Measurements from ENCODE around the gene PNPLA7.

The PNPLA7 gene

DNA sequence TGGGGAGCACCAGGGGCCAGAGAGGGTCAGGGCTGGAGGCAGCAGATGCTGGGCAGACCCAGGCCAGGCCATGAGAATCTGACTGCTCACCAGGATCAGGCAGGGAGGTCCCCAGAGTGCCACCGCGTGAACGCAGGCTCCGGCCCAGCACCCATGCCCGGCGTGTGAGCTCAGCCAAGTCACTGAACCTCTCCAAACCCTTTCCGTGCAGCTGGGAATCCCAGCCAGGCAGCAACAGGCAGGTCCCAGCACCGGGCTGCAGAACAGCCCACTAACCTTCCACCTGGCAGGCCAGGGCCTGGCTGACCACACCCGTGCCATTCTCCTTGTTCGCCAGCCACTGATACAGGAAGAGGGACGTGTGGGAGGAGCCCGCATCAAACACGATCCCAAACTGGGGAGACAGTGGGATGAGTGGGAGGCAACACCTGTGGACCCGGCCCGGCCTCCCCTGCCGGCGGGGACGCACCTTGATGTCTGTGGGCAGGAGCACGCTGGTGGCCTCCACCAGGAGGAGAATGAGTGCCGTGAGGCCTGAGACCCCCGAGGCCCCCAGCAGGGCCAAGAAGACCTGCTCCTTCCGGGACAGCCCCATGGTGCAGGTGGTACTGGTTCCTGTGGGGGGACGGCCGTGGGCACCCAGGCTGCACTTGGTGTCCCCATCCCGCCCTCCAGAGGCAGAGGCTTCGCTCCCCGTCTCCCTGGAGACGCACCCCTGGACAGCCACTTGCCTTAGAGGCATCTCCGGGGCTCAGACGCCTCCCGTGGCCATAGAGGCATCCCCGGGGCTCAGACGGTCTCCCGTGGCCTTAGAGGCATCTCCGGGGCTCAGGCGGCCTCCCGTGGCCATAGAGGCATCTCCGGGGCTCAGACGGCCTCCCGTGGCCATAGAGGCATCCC lies 112.3 kb downstream of the PNPLA7 start:
- no peak for DNase-seq (ENCODE audit: low read depth in 2 of 3, low spot score in 2 of 3)

DNA sequence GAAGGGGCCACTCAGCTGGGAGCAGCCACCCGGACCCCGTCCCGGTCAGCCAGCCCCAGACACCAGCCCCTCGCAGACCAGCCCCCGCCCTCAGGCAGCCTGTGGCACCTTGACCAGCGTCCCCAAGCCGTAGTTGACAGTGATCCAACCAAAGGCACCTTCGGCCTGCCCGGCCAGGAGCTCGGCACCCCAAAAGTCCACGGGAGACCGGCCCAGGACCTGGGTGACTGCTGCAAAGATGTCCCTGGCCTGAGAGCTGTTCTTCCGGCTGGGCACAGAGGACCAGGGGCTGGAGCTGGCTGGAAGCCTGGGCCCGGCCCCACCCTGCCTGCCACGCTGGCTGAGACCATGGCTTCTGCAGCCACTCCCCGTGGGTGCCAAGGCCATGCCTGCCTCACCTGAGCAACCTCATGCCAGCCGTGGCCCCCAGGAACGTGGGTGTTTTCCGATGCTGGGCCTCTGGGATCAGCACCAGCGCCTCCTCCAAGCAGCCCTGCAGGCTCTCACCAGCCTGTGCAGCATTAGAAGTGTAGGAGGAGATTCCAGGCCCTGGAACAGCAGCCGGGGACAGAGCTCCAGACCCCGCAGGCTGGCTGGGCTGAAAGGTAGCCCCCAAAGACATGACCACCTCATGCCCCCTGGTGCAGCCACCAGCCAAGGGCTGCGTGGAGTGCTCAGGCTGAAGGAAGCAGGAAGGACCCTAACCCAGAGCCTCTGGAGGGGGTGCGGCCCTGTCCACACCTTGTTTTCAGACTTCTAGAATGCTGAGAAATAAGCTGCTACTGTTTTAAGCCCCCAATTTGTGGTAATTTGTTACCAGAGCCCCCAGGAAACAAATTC lies 113.2 kb downstream of the PNPLA7 start:
- no peak for DNase-seq (ENCODE audit: low read depth in 2 of 3, low spot score in 2 of 3)

DNA sequence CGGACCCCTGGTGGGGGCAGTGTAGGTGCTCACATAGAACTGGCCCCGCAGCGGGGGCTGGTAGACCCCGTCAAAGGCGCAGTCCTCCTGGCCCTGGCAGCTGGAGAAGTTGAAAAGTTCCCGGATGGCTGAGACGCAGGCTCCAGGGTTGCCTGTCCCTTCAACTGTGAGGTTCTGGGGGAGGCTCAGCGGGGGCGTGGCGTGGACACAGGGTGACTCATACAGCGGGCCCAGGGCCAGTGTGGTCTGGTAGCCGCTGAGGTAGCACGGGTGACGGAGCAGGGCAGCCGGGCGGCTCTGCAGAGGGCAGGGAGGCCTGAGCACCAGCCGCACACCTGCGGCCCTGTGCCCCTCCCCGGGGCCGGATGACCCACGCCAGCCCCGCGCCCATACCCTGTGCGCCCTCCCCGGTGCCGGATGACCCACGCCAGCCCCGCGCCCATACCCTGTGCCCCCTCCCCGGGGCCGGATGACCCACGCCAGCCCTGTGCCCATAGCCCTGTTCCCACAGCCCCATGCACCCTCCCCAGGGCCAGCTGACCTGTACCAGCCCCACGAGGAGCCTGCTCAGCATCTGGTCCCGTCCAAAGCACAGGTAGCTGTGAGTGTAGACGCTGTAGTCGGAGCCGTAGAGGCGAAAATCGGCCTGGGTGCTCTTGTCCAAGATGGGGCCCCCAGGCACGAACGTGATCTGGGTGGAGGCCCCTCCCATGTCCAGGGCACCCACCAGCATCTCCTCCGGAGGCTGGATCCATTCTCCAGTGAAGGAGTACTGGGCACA lies 114.0 kb downstream of the PNPLA7 start:
- no peak for DNase-seq (ENCODE audit: low read depth in 2 of 3, low spot score in 2 of 3)

DNA sequence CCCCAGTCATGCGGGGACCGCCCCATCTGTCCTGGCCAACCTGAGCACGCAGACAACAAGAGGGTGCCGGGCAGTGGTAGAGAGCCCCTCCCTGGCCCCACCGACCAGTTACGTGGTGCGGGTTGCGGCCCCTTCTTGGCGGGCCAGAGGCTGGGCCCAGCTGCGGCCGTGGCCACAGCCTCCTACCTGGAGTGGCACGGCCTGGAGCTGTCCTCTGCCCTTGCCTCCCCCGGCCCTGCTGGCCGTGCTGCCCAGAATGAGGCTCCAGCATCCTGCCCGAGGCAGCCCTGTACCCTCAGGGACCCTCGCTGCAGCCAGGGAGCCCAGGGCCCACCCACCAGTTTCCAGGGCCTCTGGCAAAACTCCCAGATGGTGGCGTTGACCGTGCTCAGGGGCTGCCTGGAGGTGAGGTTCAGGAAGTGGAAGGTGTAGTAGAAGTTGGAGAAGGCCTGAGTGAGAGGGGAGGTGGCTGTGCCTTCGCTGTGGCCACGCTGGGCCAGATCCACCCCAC lies 114.8 kb downstream of the PNPLA7 start:
- no peak for DNase-seq (ENCODE audit: low read depth in 2 of 3, low spot score in 2 of 3)

DNA sequence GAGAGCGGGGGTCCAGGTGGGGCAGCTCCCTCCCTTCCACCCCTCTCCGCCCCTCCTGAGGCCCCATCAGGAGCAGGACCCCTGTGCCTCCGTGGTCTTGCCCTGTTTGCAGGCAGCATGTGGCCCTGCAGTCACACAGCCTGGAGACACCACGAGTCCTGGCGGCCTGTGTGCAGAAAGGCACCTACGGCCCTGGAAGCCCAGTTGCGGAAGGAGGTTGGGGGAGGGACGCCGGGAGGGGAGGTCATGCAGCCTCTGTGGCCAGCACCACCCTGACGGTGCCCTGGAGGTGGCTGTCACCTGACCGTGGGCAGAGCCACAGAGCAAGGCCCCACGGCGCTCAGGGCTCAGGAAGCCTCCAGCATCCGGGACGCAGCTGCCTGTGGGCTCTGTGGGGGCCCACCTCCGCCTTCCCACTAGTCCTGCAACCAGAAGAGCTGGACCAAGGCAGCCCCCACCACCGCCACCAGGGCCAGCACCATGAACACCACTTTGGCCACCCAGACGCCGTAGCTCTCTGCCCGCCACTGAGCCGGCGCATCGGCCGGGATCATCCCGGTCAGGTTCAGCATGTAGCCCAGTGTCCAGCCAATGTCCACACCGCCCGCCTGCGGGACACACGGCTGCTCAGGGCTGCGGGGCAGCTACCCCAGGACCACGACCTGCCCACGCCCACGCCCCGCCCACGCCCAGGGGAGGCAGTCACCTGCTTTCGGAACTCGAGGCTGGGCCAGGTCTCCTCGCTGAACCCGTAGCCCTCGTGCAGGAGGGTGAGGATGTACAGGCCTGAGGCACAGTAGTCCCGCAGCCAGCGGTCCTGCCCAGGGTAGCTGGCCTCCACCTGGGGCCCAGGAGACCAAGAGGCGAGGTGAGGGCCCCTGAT lies 115.5 kb downstream of the PNPLA7 start:
- no peak for DNase-seq (ENCODE audit: low read depth in 2 of 3, low spot score in 2 of 3)

DNA sequence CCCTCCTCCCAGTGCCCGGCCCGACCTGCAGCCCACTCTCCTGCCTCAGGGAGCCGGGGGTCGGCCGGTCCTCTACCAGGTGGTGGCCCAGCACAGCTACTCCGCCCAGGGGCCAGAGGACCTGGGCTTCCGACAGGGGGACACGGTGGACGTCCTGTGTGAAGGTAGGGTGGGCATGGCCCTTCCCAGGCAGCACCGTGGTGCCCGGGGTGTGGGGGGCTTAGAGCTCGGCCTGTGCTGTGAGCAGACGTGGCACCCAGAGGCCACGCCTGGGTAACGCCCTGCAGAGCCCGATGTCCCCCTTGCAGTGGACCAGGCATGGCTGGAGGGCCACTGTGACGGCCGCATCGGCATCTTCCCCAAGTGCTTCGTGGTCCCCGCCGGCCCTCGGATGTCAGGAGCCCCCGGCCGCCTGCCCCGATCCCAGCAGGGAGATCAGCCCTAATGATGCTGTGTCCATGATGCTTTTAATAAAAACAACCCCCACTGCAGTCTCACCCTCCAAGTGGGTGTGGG lies 116.2 kb downstream of the PNPLA7 start:
- no peak for DNase-seq (ENCODE audit: low read depth in 2 of 3, low spot score in 2 of 3)

DNA sequence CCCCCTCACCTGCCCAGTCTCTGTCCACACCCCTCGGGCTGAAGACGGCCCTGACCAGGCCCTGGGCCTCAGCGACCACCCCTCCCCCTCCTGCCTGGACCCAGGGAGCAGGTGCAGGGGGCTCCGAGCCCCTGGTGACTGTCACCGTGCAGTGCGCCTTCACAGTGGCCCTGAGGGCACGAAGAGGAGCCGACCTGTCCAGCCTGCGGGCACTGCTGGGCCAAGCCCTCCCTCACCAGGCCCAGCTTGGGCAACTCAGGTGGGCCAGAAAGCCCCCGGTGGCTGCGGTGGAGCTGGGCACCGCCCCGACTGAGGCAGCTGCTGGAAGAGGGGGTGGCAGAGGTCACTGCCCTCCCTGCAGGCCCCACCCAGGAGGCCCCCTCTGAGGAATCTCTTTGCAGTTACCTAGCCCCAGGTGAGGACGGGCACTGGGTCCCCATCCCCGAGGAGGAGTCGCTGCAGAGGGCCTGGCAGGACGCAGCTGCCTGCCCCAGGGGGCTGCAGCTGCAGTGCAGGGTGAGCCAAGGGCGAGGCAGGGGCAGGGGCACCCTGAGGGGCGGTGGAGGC lies 116.8 kb downstream of the PNPLA7 start:
- DNase-seq (ENCODE audit: low read depth in 2 of 3, low spot score in 2 of 3), result no peak

DNA sequence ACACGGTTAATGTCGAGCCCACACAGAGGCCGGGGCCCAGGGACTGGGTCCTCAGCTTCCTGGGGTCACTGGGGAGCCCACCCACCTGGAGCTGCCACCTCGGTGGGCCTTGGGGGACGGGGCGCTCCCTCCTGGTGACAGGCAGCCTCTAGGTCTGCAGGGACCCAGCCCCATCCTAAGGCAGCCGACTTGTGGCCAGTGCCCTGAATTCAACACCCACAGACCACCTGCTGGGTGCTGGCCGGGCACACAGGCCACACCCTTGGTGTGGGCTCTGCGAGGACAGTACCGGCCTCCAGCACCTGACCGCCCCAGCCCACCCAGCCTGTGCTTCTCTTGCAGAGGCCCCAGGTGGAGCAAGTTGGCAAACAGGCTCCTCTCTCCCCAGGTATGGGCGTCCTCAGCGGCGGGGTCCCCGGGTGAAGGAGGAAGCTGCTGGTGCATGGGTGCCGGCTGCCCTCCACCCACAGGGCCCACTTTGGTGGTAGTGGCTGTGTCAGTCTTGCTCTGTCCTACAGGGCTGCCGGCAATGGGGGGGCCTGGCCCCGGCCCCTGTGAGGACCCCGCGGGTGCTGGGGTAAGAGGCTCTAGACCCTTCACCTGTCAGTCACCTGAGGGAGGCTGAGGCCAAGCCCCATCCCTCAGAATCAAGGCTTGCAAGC lies 117.4 kb downstream of the PNPLA7 start:
- DNase-seq (ENCODE audit: low read depth in 2 of 3, low spot score in 2 of 3), result no peak

DNA sequence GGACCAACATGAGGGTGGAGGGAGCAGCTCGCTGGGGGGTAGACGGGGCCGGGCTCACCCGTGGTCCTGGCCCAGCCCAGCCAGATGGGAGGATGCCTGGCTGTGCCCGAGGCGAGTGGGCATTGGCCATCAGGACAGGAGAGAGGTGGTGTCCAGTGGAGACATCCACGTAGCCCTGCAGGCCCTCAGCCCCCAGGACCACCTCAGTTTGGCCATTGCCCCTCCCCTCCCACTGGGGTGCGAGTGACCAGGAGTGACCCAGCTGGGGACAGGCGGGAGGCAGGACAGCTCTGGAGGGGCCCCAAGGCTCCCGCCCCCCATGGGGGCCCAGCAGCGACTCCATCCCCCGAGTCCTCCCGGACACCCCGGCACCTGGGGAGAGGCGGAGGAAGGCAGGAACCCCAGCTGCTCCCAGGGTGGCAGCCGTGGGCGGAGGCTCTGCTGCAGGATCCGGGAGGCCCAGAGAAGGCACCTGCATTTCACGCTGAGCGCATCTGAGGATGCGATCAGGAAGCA lies 118.7 kb downstream of the PNPLA7 start:
- DNase-seq (ENCODE audit: low read depth in 2 of 3, low spot score in 2 of 3), result no peak

DNA sequence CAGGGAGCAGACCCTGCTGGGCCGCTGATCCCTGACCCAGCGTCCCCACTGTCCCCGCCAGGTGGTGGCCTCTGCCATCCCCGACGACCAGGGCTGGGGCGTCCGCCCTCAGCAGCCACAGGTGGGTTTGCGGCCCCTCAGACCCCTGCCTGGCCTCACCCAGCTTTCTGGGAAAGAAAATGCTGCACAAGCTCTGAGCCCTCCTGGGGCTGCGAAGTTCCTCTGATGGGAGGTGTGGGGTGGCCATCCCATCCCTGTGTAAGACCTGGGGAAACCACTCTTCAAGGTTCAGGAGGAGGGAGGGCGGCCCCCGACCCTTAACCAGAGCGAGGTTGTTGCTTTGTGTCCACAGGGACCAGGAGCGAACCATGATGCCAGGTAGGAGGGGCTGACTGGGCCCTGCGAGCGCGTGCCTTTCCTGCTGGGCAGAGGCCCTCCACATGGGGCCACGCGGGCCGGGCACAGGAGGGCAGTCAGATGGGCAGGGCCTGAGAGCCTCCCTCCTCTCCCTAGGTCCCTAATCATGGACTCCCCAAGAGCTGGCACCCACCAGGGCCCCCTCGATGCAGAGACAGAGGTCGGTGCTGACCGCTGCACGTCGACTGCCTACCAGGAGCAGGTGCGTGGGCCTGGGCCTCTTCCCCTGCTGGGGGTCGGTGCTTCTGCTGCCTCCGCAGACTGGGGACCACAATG lies 119.3 kb downstream of the PNPLA7 start:
- DNase-seq (ENCODE audit: low read depth in 2 of 3, low spot score in 2 of 3), result no peak

DNA sequence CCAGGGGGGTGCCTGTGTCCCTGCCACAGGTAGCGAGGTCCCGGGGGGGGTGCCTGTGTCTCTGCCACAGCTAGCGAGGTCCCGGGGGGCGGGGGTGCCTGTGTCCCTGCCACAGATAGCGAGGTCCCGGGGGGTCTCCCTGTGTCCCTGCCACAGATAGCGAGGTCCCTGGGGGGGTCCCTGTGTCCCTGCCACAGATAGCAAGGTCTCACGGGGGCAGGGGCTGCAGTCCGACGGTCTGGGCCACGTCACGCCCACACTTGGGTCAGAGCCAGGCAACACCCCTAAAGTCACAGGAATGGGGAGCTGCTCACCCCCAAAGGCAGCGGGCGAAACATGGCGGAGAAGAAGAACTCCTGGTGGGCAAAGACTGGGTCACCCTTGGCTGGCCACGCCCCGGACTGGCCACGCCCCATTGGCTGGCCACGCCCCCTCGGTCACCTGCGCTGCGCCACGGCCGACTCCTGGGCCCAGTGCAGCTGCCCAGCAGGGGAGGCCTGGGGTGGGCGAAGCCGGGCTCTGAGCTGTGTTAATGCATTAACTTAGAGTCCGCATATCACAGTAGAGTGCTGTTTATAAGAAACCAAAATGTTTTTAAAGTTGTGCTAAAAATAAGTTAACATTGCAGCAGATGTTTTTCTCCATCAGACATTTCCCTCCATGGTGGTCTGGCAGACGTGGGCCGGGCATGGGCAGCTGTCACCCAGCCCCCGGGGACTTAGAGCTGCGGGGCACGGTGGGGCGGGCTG lies 120.1 kb downstream of the PNPLA7 start:
- DNase-seq (ENCODE audit: low read depth in 2 of 3, low spot score in 2 of 3), result no peak

DNA sequence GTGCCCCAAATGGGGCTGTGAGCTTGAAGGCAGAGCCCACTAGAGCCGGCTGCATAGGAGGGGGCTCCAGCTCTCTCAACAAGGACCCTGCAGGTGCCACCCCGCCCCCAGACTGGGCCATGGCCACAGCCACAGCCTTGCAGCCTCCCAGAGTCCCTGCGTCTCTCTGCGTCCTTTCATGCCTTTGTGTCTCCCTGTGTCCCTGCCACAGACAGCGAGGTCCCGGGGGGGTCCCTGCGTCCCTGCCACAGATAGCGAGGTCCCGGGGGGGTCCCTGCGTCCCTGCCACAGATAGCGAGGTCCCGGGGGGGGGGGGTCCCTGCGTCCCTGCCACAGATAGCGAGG lies 120.7 kb downstream of the PNPLA7 start:
- DNase-seq (ENCODE audit: low read depth in 2 of 3, low spot score in 2 of 3), result no peak

DNA sequence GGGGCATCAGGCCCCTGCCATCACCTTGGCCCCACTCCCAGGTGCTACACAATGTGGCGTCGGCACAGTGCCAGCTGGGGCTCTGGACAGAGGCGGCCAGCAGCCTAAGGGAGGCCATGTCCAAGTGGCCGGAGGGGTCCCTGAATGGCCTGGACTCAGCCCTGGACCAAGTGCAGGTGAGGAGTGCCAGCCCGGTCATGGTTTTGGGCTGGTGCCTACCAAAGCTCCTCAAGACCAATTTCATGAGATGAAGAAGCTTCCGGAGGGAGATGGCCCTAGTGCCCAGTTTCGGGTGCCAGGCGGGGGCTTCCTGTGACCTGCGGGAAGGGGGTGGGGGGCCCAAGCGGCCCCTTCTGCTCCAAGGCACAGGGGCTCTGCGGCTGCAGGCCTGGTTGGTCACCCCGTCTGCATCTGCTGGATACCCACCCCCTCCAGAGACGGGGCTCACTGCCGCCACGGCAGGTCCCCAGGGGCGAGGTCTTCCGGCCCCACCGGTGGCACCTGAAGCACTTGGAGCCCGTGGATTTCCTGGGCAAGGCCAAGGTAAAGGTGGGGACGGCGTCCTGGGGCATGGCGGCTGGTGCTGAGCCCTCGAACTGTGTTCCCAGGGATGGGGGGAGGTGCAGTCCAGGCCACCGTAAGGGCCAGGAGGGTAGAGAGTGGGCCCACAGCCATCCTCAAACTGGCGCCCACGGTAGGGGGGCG lies 121.2 kb downstream of the PNPLA7 start:
- DNase-seq (ENCODE audit: low read depth in 2 of 3, low spot score in 2 of 3), result no peak

DNA sequence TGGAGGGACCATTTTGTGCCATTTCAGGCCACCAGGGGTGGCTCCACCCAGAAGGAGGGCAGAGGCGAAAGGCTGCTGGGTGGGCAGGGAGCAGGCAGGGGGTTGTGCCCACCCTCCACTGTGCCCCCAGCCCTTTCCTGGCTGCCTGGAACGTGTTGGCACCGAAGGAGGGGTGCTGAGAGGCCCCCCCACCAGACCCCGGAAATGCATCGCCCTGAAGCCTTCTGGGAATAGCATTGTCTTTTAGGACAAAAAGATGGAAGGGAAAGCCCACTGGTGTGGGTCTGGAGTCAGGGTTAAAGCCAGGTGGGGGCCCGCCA lies 121.9 kb downstream of the PNPLA7 start:
- DNase-seq (ENCODE audit: low read depth in 2 of 3, low spot score in 2 of 3), result no peak

DNA sequence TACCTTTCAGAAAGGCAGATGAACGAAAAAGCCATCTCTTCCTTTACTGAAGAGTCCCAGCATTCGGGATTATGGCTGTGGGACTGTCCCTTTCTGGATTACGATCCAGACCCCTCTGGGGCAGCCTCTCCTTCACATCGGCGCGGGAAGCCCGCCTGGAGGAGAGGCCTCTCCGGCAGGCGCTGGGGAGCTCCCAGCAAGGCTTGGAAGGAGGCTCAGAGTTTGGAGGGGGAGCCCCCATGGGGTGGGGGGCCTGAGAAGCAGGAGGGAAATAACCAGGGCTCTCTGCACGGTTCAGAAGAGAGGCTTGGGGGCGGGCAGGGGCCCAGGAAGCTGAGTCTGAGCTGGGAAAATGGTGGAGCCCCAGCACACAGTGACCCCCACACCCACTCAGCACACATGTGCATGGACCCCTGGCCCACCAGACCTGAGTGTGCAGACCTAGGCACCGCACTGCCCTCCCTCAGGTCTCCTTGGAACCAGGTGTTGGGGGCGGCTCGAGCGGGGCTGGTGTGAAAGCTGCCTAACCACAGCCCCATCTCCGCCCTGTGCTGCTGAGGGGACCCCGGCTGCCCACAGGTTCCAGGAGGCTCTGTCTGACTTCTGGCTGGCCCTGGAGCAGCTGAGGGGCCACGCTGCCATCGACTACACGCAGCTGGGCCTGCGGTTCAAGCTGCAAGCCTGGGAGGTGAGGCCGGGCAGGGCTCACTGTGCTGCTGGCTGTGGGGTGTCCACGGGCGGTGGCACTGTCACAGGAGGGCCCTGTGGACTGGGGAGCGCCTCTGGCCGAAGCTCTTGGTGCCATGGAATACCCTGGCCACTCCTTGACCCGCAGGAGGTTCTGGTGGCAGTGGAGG lies 122.5 kb downstream of the PNPLA7 start:
- no peak for DNase-seq (ENCODE audit: low read depth in 2 of 3, low spot score in 2 of 3)

DNA sequence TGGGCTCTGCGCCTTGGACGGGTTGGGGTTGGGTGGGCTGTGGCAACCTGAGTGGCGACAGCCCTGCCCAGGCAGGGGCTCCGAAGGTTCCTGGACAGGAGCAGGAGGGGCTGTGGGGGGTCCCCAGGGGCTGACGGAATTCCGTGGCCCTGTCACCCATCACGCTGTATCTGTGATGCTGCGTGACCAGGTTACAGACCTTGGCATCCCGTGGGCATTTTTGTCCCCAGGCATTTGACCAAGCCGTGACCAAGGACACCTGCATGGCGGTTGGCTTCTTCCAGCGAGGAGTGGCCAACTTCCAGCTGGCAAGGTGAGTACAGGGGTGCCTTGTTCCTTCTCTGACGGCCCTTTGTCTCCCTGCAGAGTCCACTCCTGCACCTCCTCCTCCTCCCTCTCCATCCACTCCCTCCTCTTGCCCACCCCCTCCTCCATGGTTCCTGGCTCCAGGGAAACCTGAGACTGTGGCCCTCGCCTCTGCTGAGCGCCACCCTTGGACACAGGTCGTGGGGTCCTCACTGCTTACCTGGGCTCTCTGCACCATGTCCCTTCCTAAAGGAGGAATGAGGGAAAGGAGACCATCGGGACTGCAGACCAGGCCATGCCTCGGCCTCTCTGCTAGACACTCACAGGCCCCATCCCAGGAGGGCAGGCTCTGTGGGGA lies 124.1 kb downstream of the PNPLA7 start:
- DNase-seq (ENCODE audit: low read depth in 2 of 3, low spot score in 2 of 3), result no peak
